ENCODE measurements around the gene TMEM132D. TPM values are rescaled to one million over a fixed set of nuclear protein-coding genes. Genes with fewer than 3 reads are reported as not detected.

TMEM132D gene
- total and polyA plus RNA-seq, 2 of the 4 experiments (the other 2 are of a cell fraction), result not detected

GRCh38 chr12:129771238-129771637, 132.6 kb downstream of the TMEM132D start:
- Histone ChIP-seq H2AK9ac (replicated peaks; ENCODE audit: low read depth, low read length, poor library complexity) (no peak overlapping the region), H2AK5ac (ENCODE audit: low read depth, low read length) (no peak overlapping the region), H3K4me3 (ENCODE audit: insufficient read depth, low read depth, low read length) (no peak overlapping the region), H2BK120ac (ENCODE audit: low read depth, low read length) (no peak overlapping the region), H3K4me1 (ENCODE audit: control insufficient read depth, insufficient read depth, low read length) (no peaks in the 10 kb centered on the region), H3K4ac (ENCODE audit: low read depth, low read length) (no peak overlapping the region), H2BK5ac (ENCODE audit: low read depth, low read length, poor library complexity, severe bottlenecking) (no peak overlapping the region), H2BK20ac (ENCODE audit: low read depth, low read length) (no peak overlapping the region), H4K5ac (ENCODE audit: low read depth, low read length) (no peak overlapping the region), H4K20me1 (ENCODE audit: insufficient read depth, low read length) (no peaks in the 10 kb centered on the region), H3K79me1 (ENCODE audit: low read depth in 1 of 2, low read length in 2 of 2) (no peaks in the 10 kb centered on the region), H3K27me3 (ENCODE audit: control insufficient read depth, insufficient read depth, low read length) (no peaks in the 10 kb centered on the region), H3K4me2 (ENCODE audit: low read depth, low read length) (no peak overlapping the region), H3K18ac (ENCODE audit: low read depth, low read length) (no peak overlapping the region), H3K23ac (ENCODE audit: low read depth, low read length) (no peak overlapping the region), H2BK15ac (ENCODE audit: low read depth, low read length) (no peak overlapping the region), H4K8ac (ENCODE audit: low read depth in 2 of 2, low read length in 2 of 2) (no peak overlapping the region), H4K91ac (ENCODE audit: insufficient read depth, low read depth, low read length) (no peak overlapping the region), H3K9me3 (ENCODE audit: control insufficient read depth, insufficient read depth, low read length) (peaks cover 26% of the 10 kb centered on the region), H3K9me1 (ENCODE audit: insufficient read depth, low read length) (no peaks in the 10 kb centered on the region), H3K9ac (ENCODE audit: low read depth, low read length) (no peak overlapping the region), H2AFZ (replicated peaks; ENCODE audit: low read length, poor library complexity) (no peak overlapping the region), H3K27ac (ENCODE audit: insufficient read depth, low read length) (no peak overlapping the region), H3K14ac (replicated peaks; ENCODE audit: low read depth, low read length) (no peak overlapping the region), H3K56ac (ENCODE audit: extremely low read depth, insufficient read depth, low read length) (no peak overlapping the region), H3K36me3 (ENCODE audit: control insufficient read depth, insufficient read depth, low read length) (no peaks in the 10 kb centered on the region)
- dilution Hi-C loops (cut with HindIII; ENCODE audit: low sequenced_read_pairs, unreplicated experiment), result no loop called here
- CTCF ChIA-PET, result no interaction called here
- POLR2A ChIA-PET (ENCODE audit: unreplicated experiment), result interaction anchor here (0.5 kb wide), 1 partner anchor 80 kb away, joined by 3 read pairs; no protein-coding TSS in a partner anchor
- intact Hi-C loops (cut with micrococcal nuclease), result no loop called here
- in situ Hi-C loops (cut with MboI; ENCODE audit: low sequenced_read_pairs), result no loop called here
- no peak for DNase-seq
- TF ChIP-seq MXI1 (IDR thresholded peaks at IDR 0.05; ENCODE audit: borderline replicate concordance, low read depth, low read length), result no peak
- no peak for TF ChIP-seq MAZ (IDR thresholded peaks at IDR 0.05; ENCODE audit: borderline replicate concordance, low read depth, low read length)
- no peak for TF ChIP-seq RCOR1 (IDR thresholded peaks at IDR 0.05; ENCODE audit: insufficient replicate concordance, low read length)
- TF ChIP-seq, protein P1, sequence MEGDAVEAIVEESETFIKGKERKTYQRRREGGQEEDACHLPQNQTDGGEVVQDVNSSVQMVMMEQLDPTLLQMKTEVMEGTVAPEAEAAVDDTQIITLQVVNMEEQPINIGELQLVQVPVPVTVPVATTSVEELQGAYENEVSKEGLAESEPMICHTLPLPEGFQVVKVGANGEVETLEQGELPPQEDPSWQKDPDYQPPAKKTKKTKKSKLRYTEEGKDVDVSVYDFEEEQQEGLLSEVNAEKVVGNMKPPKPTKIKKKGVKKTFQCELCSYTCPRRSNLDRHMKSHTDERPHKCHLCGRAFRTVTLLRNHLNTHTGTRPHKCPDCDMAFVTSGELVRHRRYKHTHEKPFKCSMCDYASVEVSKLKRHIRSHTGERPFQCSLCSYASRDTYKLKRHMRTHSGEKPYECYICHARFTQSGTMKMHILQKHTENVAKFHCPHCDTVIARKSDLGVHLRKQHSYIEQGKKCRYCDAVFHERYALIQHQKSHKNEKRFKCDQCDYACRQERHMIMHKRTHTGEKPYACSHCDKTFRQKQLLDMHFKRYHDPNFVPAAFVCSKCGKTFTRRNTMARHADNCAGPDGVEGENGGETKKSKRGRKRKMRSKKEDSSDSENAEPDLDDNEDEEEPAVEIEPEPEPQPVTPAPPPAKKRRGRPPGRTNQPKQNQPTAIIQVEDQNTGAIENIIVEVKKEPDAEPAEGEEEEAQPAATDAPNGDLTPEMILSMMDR (conservative IDR thresholded peaks at IDR 0.05; ENCODE audit: low read depth, low read length), result no peak
- no peak for TF ChIP-seq CEBPB (IDR thresholded peaks at IDR 0.05; ENCODE audit: low read depth, low read length)
- no peak for TF ChIP-seq BHLHE40 (IDR thresholded peaks at IDR 0.05; ENCODE audit: low read depth, low read length)
- no peak for TF ChIP-seq NFE2L2 (IDR thresholded peaks at IDR 0.05; ENCODE audit: low read depth, low read length)
- TF ChIP-seq, protein P2, sequence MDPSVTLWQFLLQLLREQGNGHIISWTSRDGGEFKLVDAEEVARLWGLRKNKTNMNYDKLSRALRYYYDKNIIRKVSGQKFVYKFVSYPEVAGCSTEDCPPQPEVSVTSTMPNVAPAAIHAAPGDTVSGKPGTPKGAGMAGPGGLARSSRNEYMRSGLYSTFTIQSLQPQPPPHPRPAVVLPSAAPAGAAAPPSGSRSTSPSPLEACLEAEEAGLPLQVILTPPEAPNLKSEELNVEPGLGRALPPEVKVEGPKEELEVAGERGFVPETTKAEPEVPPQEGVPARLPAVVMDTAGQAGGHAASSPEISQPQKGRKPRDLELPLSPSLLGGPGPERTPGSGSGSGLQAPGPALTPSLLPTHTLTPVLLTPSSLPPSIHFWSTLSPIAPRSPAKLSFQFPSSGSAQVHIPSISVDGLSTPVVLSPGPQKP (IDR thresholded peaks at IDR 0.05; ENCODE audit: borderline replicate concordance, low read depth, low read length), result no peak
- TF ChIP-seq RAD21 (IDR thresholded peaks at IDR 0.05; ENCODE audit: low read length), result no peak
- no peak for TF ChIP-seq MAFK (IDR thresholded peaks at IDR 0.05; ENCODE audit: low read depth, low read length)
- no peak for TF ChIP-seq SMC3 (IDR thresholded peaks at IDR 0.05; ENCODE audit: low read depth, low read length)
- no peak for TF ChIP-seq CHD1 (IDR thresholded peaks at IDR 0.05; ENCODE audit: low read depth, low read length)
- no peak for TF ChIP-seq FOS (IDR thresholded peaks at IDR 0.05; ENCODE audit: low read depth, low read length)
- TF ChIP-seq POLR2A (IDR thresholded peaks at IDR 0.05; ENCODE audit: low read depth, low read length), result no peak
- no peak for TF ChIP-seq RFX5 (IDR thresholded peaks at IDR 0.05; ENCODE audit: low read depth, low read length)
- no peak for TF ChIP-seq USF2 (IDR thresholded peaks at IDR 0.05; ENCODE audit: low read depth, low read length)
- BruUV-seq (replicated peaks), result no TSS peak
- ATAC-seq (ENCODE audit: low read depth), result no peak
- WGBS, 2 experiments (ENCODE audit: extremely low coverage in 2 of 2, insufficient read length in 1 of 2), result no CpG with 5 or more reads among the region's 4 CpGs
